ENCODE data around the gene AKAP3. TPM values are rescaled to one million over a fixed set of nuclear protein-coding genes. Genes with fewer than 3 reads are reported as not detected.

Gene AKAP3
- polyA plus RNA-seq, 1 experiment, result 0.98 TPM

DNA sequence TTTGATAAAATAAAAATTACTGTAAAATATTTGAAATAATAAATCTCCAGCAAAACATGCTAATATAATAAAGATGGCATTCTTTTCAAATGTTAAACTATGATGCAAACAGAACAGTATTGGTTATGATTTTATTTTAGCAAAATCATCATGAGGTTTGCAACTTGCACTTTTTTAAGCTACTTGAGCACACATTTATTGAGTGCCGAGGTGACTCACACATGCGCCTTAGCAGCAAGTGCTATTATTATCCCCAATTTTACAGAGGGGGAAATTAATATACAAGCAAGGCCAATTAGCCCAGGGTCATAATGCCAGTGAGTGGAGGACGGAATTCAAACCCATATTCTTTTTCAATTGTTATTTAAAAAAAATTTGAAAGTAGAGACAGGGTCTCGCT lies 79.6 kb downstream of the AKAP3 start:
- H3K36me3 ChIP-seq (ENCODE audit: control insufficient read depth, insufficient read depth, low read length), result no peaks in the 10 kb centered on the region
- no peak overlapping the region for H3K4me3 ChIP-seq (ENCODE audit: low read depth, low read length)
- ChIA-PET CTCF (no interaction called here), POLR2A (no interaction called here)
- no peak for DNase-seq (ENCODE audit: low read depth)
- TF ChIP-seq, protein P1, sequence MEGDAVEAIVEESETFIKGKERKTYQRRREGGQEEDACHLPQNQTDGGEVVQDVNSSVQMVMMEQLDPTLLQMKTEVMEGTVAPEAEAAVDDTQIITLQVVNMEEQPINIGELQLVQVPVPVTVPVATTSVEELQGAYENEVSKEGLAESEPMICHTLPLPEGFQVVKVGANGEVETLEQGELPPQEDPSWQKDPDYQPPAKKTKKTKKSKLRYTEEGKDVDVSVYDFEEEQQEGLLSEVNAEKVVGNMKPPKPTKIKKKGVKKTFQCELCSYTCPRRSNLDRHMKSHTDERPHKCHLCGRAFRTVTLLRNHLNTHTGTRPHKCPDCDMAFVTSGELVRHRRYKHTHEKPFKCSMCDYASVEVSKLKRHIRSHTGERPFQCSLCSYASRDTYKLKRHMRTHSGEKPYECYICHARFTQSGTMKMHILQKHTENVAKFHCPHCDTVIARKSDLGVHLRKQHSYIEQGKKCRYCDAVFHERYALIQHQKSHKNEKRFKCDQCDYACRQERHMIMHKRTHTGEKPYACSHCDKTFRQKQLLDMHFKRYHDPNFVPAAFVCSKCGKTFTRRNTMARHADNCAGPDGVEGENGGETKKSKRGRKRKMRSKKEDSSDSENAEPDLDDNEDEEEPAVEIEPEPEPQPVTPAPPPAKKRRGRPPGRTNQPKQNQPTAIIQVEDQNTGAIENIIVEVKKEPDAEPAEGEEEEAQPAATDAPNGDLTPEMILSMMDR (IDR thresholded peaks at IDR 0.05; ENCODE audit: insufficient read depth, low read depth, low read length), result no peak
- no peaks in the 10 kb centered on the region for H3K27me3 ChIP-seq (ENCODE audit: control insufficient read depth, insufficient read depth, low read length)

DNA sequence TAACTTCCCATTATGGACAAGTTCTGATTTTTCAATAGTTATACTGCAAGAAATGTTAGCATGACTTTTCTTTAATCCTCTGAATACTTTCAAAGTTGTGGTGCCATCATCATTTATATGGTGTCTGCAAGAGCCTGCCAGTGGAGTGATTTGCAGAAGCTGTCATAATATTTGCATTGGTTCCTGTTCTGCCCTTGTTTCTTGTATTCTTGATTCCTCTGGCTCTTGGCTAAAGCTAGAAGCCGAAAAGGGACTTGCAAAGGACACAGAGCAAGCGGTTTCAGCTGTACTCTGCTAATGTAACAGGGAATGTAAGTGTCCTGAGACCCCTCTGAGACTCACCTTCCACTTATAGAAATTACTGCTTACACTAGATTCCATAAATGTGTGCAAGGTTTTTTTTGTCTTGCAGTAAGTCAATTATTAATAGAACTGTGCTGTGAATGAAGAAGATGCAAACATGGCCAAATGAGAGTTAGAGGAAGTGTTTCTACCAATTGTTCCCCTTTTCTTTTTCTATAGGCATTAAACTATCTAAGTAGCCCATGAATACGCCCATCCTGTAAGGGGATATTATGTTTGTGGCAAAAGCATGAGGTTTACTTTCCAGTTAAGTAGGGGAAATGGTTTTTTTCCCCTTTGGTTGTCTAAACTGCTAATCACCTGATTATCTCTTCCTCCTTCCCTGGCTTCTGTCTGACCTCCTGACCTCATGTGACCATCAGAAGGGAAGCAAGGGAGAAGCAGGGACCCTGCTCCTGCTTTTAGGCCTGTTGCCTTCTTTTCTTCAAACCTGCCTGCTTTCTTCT lies 81.6 kb downstream of the AKAP3 start:
- TF ChIP-seq, protein P1 (IDR thresholded peaks at IDR 0.05; ENCODE audit: insufficient read depth, low read depth, low read length), result no peak
- ChIA-PET POLR2A (no interaction called here), CTCF (no interaction called here)
- Histone ChIP-seq H3K36me3 (ENCODE audit: control insufficient read depth, insufficient read depth, low read length) (no peaks in the 10 kb centered on the region), H3K27me3 (ENCODE audit: control insufficient read depth, insufficient read depth, low read length) (no peaks in the 10 kb centered on the region), H3K4me3 (ENCODE audit: low read depth, low read length) (no peak overlapping the region)
- DNase-seq (ENCODE audit: low read depth), result no peak

DNA sequence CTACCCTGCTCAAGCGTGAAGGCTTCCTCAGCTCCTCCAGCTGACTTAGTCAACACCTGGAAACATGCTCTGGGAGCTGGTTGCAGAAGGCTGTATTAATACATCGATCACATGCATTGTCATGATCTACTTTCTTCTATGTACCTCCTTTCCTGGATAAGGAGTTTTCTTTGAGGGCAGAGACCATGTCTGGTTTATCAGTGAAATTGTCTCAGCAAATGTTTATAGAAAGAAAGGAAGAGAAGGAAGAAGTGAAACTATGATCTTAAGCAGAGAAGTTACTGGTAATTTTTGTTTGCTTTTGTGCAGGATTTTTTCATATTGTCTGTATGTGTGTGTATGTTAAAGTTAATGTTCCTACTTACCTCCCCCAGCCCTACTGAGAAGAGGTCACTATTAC lies 82.4 kb downstream of the AKAP3 start:
- TF ChIP-seq, protein P1 (IDR thresholded peaks at IDR 0.05; ENCODE audit: insufficient read depth, low read depth, low read length), result no peak
- DNase-seq (ENCODE audit: low read depth), result no peak
- ChIA-PET POLR2A (no interaction called here), CTCF (no interaction called here)
- Histone ChIP-seq H3K27me3 (ENCODE audit: control insufficient read depth, insufficient read depth, low read length) (no peaks in the 10 kb centered on the region), H3K4me3 (ENCODE audit: low read depth, low read length) (no peak overlapping the region), H3K36me3 (ENCODE audit: control insufficient read depth, insufficient read depth, low read length) (no peaks in the 10 kb centered on the region)

Other genes starting within 250 kb of the AKAP3 start
- not detected in 2 replicates for gene FGF6, start 203.2 kb downstream of the AKAP3 start, polyA plus RNA-seq (2011; rRNA removed)
- gene RAD51AP1, start 110.2 kb downstream of the AKAP3 start, polyA plus RNA-seq (2011; rRNA removed), result 4.9 and 10.5 TPM in 2 replicates
- 77.5 and 114 TPM in 2 replicates for gene DYRK4, start 86.8 kb downstream of the AKAP3 start, polyA plus RNA-seq (2011; rRNA removed)
- 76.1 and 111 TPM in 2 replicates for gene NDUFA9, start 63 bp upstream of the AKAP3 start, polyA plus RNA-seq (2011; rRNA removed)
- gene GALNT8, start 71.3 kb upstream of the AKAP3 start, polyA plus RNA-seq (2011; rRNA removed), result 0.02 TPM in 1 of 2 replicates, not detected in the other

Data from BJ (cell line).